Neural progenitor cell (in vitro differentiated cells): ENCODE results near the gene ATRN.

Experiments
- CTCF ChIP-seq: fragments of 200-600 bp; sonication (generic); IDR thresholded peaks from 2 replicates; pipeline ENCODE4 v1.5.1; 2017; ENCODE audit warnings: antibody characterized with exemption, mild to moderate bottlenecking
- EZH2 ChIP-seq: fragments of 200-600 bp; sonication (generic); IDR thresholded peaks from 2 replicates; pipeline ENCODE4 v1.6.1; 2017; ENCODE audit warnings: antibody characterized with exemption, mild to moderate bottlenecking, moderate library complexity

- TF ChIP-seq CTCF = no peak
- TF ChIP-seq EZH2 = no peak
Observed at GRCh38 chr20:3456648-3457047, 14.2 kb upstream of the ATRN start.
